Liver (tissue), 9 donors: ENCODE data around the gene RAB14. TPM values are rescaled to one million over a fixed set of nuclear protein-coding genes. Genes with fewer than 3 reads are reported as not detected.

Source experiments
- DNase-seq: peaks from one replicate; pipeline ENCODE4 v3.0.0-alpha.2; 2017; ENCODE audit warnings: low spot score
- H3K27ac ChIP-seq, 2 donors: one replicate each; pipeline ENCODE4 v1.7.0; 2013; ENCODE audit warnings: inconsistent platforms in 2 of 2, low read length in 2 of 2, control low read depth in 1 of 2, low read depth in 1 of 2, mild to moderate bottlenecking in 1 of 2
- H3K27me3 ChIP-seq, 4 donors: one replicate each; pipeline versions ENCODE4 v1.6.1 to v1.7.0; 2013; ENCODE audit warnings: low read length in 3 of 4, inconsistent platforms in 1 of 4, mild to moderate bottlenecking in 1 of 4, moderate library complexity in 1 of 4; ENCODE audit not compliant: control insufficient read depth in 4 of 4, insufficient read depth in 4 of 4
- H3K36me3 ChIP-seq, 4 donors: one replicate each; pipeline versions ENCODE4 v1.6.1 to v1.7.0; 2013; ENCODE audit warnings: low read length in 3 of 4, mild to moderate bottlenecking in 3 of 4, low read depth in 1 of 4, moderate library complexity in 1 of 4; ENCODE audit not compliant: control insufficient read depth in 4 of 4, insufficient read depth in 3 of 4
- H3K4me1 ChIP-seq, 4 donors: one replicate each; pipeline versions ENCODE4 v1.6.1 to v1.7.0; 2013; ENCODE audit warnings: low read length in 3 of 4, mild to moderate bottlenecking in 3 of 4, moderate library complexity in 1 of 4; ENCODE audit not compliant: control insufficient read depth in 4 of 4, insufficient read depth in 4 of 4
- H3K4me3 ChIP-seq, 3 donors: one replicate each; pipeline versions ENCODE4 v1.6.1 to v1.7.0; 2013; ENCODE audit warnings: low read length in 3 of 3, control low read depth in 1 of 3, low read depth in 1 of 3, mild to moderate bottlenecking in 1 of 3
- H3K9ac ChIP-seq, 2 donors: one replicate each; pipeline ENCODE4 v1.7.0; 2013; ENCODE audit warnings: low read length in 2 of 2, mild to moderate bottlenecking in 2 of 2, moderate library complexity in 2 of 2, control low read depth in 1 of 2, low read depth in 1 of 2
- H3K9me3 ChIP-seq, 4 donors: one replicate each; pipeline versions ENCODE4 v1.6.1 to v1.7.0; 2013; ENCODE audit warnings: low read length in 3 of 4; ENCODE audit not compliant: control insufficient read depth in 4 of 4
- ATF3 ChIP-seq: IDR thresholded peaks from 2 replicates; pipeline ENCODE4 v1.6.1; 2016; ENCODE audit warnings: antibody characterized with exemption
- CTCF ChIP-seq: fragments of 150-350 bp; IDR thresholded peaks from 2 replicates; pipeline ENCODE4 v1.5.1; 2017; ENCODE audit warnings: improper control_type of control experiment, low read depth, low read length; ENCODE audit not compliant: missing input control
- EGR1 ChIP-seq, 2 donors: IDR thresholded peaks; 2 replicates each; pipeline ENCODE4 v1.6.1; 2016 to 2018; ENCODE audit warnings: antibody characterized with exemption in 2 of 2, low read depth in 2 of 2
- FOXA1 ChIP-seq: IDR thresholded peaks from 2 replicates; pipeline ENCODE4 v1.6.1; 2016; ENCODE audit warnings: antibody characterized with exemption
- FOXA2 ChIP-seq: IDR thresholded peaks from 2 replicates; pipeline ENCODE4 v1.6.1; 2016; ENCODE audit warnings: antibody characterized with exemption
- GABPA ChIP-seq, 2 donors: IDR thresholded peaks in 1 of 2; conservative IDR thresholded peaks in 1 of 2; 2 replicates each; pipeline ENCODE4 v1.6.1; 2016; ENCODE audit warnings: antibody characterized with exemption in 2 of 2, mild to moderate bottlenecking in 1 of 2, moderate library complexity in 1 of 2
- HNF4A ChIP-seq, 2 donors: conservative IDR thresholded peaks; 2 replicates each; pipeline ENCODE4 v1.6.1; 2016; ENCODE audit warnings: antibody characterized with exemption in 2 of 2, mild to moderate bottlenecking in 2 of 2
- HNF4G ChIP-seq: IDR thresholded peaks from 2 replicates; pipeline ENCODE4 v1.6.1; 2016; ENCODE audit warnings: antibody characterized with exemption
- JUND ChIP-seq, 2 donors: IDR thresholded peaks; 2 replicates each; pipeline ENCODE4 v1.6.1; 2016; ENCODE audit warnings: antibody characterized with exemption in 2 of 2
- MAX ChIP-seq: IDR thresholded peaks from 2 replicates; pipeline ENCODE4 v1.6.1; 2016; ENCODE audit warnings: antibody characterized with exemption
- NR2F2 ChIP-seq: IDR thresholded peaks from 2 replicates; pipeline ENCODE4 v1.6.1; 2016; ENCODE audit warnings: antibody characterized with exemption
- RAD21 ChIP-seq, 2 donors: IDR thresholded peaks; 2 replicates each; pipeline ENCODE4 v1.6.1; 2016; ENCODE audit warnings: antibody characterized with exemption in 2 of 2, mild to moderate bottlenecking in 2 of 2
- REST ChIP-seq: IDR thresholded peaks from 2 replicates; pipeline ENCODE4 v1.6.1; 2016; ENCODE audit warnings: antibody characterized with exemption, mild to moderate bottlenecking
- RXRA ChIP-seq, 2 donors: IDR thresholded peaks; 2 replicates each; pipeline ENCODE4 v1.6.1; 2017 to 2018; ENCODE audit warnings: antibody characterized with exemption in 2 of 2, mild to moderate bottlenecking in 1 of 2
- SP1 ChIP-seq: IDR thresholded peaks from 2 replicates; pipeline ENCODE4 v1.6.1; 2018; ENCODE audit warnings: antibody characterized with exemption, mild to moderate bottlenecking
- TAF1 ChIP-seq: conservative IDR thresholded peaks from 2 replicates; pipeline ENCODE4 v1.6.1; 2016; ENCODE audit warnings: antibody characterized with exemption, mild to moderate bottlenecking
- YY1 ChIP-seq: IDR thresholded peaks from 2 replicates; pipeline ENCODE4 v1.6.1; 2016; ENCODE audit warnings: antibody characterized with exemption, mild to moderate bottlenecking
- ZBTB33 ChIP-seq: IDR thresholded peaks from 2 replicates; pipeline ENCODE4 v1.6.1; 2016; ENCODE audit warnings: antibody characterized with exemption
- whole genome bisulfite sequencing: extraction: QIAGEN DNeasy Blood & Tissue Kit; methylation state at CpG from one replicate; pipeline ENCODE4 v1.1.7; 2013; 5-methylcytosine and 5-hydroxymethylcytosine counted together
- polyA plus RNA-seq, 2 donors: library from polyadenylated mRNA; stranded (reverse) in 1 of 2; unstranded in 1 of 2; fragments of 200-250 nt in 1 of 2; fragments of >200 nt in 1 of 2; fragmentation: Nextera tagmentation in 1 of 2; extraction: Ambion mirVana in 1 of 2; gene quantifications; one replicate each; pipeline versions ENCODE4 v1.2.1 to v1.2.3, GENCODE V29; 2013 to 2015
- total RNA-seq, 2 donors: library from RNA; depleted of rRNA; stranded (reverse); fragments of >200 nt; gene quantifications; one replicate each; pipeline ENCODE4 v1.2.3, GENCODE V29; 2014
- donor health status: healthy.
- donor health status: healthy.
- donor health status: healthy.
- donor health status: healthy.
- donor health status: healthy.

The RAB14 gene
- total and polyA plus RNA-seq, 4 donors: 25.9 to 48.2 (median 36.5) TPM

- no peak for DNase-seq
- no peak overlapping the region for H3K9ac ChIP-seq
- H3K27me3 ChIP-seq: no peaks in the 10 kb centered on the region
- H3K9me3 ChIP-seq: no peaks in the 10 kb centered on the region
- no peaks in the 10 kb centered on the region for H3K4me1 ChIP-seq
- no peak overlapping the region for H3K27ac ChIP-seq
- no peak overlapping the region for H3K4me3 ChIP-seq
- no peak for TF ChIP-seq YY1
- TF ChIP-seq JUND (IDR thresholded peaks at IDR 0.05): no peak
- no peak for TF ChIP-seq CTCF
- no peak for TF ChIP-seq MAX
- TF ChIP-seq EGR1 (IDR thresholded peaks at IDR 0.05; ENCODE audit: low read depth in 2 of 2): no peak
- TF ChIP-seq HNF4G: no peak
- TF ChIP-seq RAD21 (IDR thresholded peaks at IDR 0.05): no peak
- no peak for TF ChIP-seq ZBTB33
- TF ChIP-seq REST: no peak
- no peak for TF ChIP-seq FOXA2
- no peak for TF ChIP-seq TAF1
- no peak for TF ChIP-seq FOXA1
- TF ChIP-seq GABPA (IDR thresholded peaks at IDR 0.05 in 1 of 2, conservative IDR thresholded peaks at IDR 0.05 in 1 of 2): no peak
- no peak for TF ChIP-seq NR2F2
- no peak for TF ChIP-seq RXRA (IDR thresholded peaks at IDR 0.05)
- TF ChIP-seq ATF3: no peak
- TF ChIP-seq SP1: no peak
- no peak for TF ChIP-seq HNF4A (conservative IDR thresholded peaks at IDR 0.05)
- H3K36me3 ChIP-seq: peaks cover 0 to 3% (median 0%) of the 10 kb centered on the region in 4 donors
- WGBS: 95% methylated on average over 5 of the region's 5 CpGs
Observed at GRCh38 chr9:121210536-121210935, 8.9 kb upstream of the RAB14 start.
